Measurements from ENCODE around the gene TAF3. TPM values are rescaled to one million over a fixed set of nuclear protein-coding genes. Genes with fewer than 3 reads are reported as not detected.

The TAF3 gene
- total RNA-seq, 2 donors from 2014 or later: 16.5 to 19.3 TPM

- H3K36me3 Mint-ChIP-seq (ENCODE audit: insufficient read depth in 2 of 2): peaks cover 0 to 8% of the 10 kb centered on the region in 2 donors
- no peak overlapping the region for H3K27ac Mint-ChIP-seq
- H3K4me3 Mint-ChIP-seq: no peak overlapping the region
- H3K27me3 Mint-ChIP-seq (ENCODE audit: low read depth): no peaks in the 10 kb centered on the region
- ATAC-seq (replicated peaks in 1 of 2): no peak
- no peak for DNase-seq
- H3K9me3 Mint-ChIP-seq: peaks cover 0 to 1% of the 10 kb centered on the region in 2 donors
- H3K4me1 Mint-ChIP-seq (ENCODE audit: low read depth): peaks cover 34% of the 10 kb centered on the region
These were observed 77.4 kb downstream of the TAF3 start for GRCh38 chr10:7895699-7896090.

- DNase-seq (no peak), ATAC-seq (replicated peaks in 1 of 2) (no peak)
- Mint-ChIP-seq H3K27ac (no peak overlapping the region), H3K4me1 (ENCODE audit: low read depth) (peaks cover 32% of the 10 kb centered on the region), H3K27me3 (ENCODE audit: low read depth) (no peaks in the 10 kb centered on the region), H3K9me3 (peaks cover 0 to 1% of the 10 kb centered on the region in 2 donors), H3K4me3 (no peak overlapping the region), H3K36me3 (ENCODE audit: insufficient read depth in 2 of 2) (peaks cover 0 to 8% of the 10 kb centered on the region in 2 donors)
These were observed 78.0 kb downstream of the TAF3 start for GRCh38 chr10:7896297-7896696.

DNA sequence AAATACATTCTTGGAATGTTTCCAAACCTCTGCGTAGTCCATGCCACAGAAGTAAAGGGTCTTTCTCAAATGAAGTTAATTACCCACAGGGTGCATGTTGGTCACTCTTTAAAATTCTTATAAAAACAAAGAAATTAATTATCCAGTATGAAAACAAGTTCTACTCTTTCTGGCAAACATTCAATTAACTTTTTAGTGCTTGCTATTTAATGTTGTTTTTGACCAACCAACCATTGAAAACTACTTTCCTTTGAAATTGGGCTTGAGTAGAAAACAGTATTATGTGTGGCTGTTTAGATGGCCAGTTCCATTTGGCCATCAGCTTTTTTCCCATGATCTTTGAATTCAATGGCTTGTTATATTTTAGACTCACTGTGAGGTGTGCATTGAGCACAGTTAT is 83.0 kb downstream of the TAF3 start:
- DNase-seq: no peak
- ATAC-seq (replicated peaks in 1 of 2): no peak
- peaks cover 24% of the 10 kb centered on the region for H3K4me1 Mint-ChIP-seq (ENCODE audit: low read depth)
- peaks cover 0 to 8% of the 10 kb centered on the region in 2 donors for H3K36me3 Mint-ChIP-seq (ENCODE audit: insufficient read depth in 2 of 2)
- no peaks in the 10 kb centered on the region for H3K27me3 Mint-ChIP-seq (ENCODE audit: low read depth)
- H3K4me3 Mint-ChIP-seq: no peak overlapping the region
- no peak overlapping the region for H3K27ac Mint-ChIP-seq
- peaks cover 0 to 1% of the 10 kb centered on the region in 2 donors for H3K9me3 Mint-ChIP-seq

GRCh38 chr10:7902413-7902812 is 84.1 kb downstream of the TAF3 start:
- Mint-ChIP-seq H3K4me1 (ENCODE audit: low read depth) (peaks cover 15% of the 10 kb centered on the region), H3K9me3 (peaks cover 0 to 1% of the 10 kb centered on the region in 2 donors), H3K36me3 (ENCODE audit: insufficient read depth in 2 of 2) (peaks cover 0 to 8% of the 10 kb centered on the region in 2 donors), H3K27me3 (ENCODE audit: low read depth) (no peaks in the 10 kb centered on the region), H3K4me3 (no peak overlapping the region), H3K27ac (no peak overlapping the region)
- ATAC-seq (replicated peaks in 1 of 2) (no peak), DNase-seq (no peak)

DNA sequence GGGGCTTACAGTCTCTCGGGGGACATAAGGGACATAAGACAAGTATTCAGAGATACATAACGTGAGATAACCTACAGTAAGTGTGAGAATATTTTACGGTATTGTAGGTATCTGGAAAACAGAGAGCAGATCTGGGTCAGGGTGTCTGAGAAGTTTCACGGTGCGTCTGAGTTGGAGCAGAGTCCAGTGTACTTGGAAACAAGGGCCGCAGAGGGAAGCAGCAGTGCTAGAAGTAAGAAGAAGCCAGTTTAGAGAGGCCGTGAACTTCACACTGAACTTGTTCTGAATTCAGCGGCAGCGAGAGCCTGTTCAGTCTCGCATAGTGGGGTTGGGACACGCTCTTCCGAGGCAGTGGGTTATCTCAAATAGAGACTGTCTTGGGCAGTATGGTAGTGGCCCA is 85.5 kb downstream of the TAF3 start:
- H3K36me3 Mint-ChIP-seq (ENCODE audit: insufficient read depth in 2 of 2): peaks cover 0 to 4% of the 10 kb centered on the region in 2 donors
- no peaks in the 10 kb centered on the region for H3K27me3 Mint-ChIP-seq (ENCODE audit: low read depth)
- no peak overlapping the region for H3K4me3 Mint-ChIP-seq
- no peak overlapping the region for H3K27ac Mint-ChIP-seq
- no peaks in the 10 kb centered on the region for H3K9me3 Mint-ChIP-seq
- DNase-seq: no peak
- H3K4me1 Mint-ChIP-seq (ENCODE audit: low read depth): peaks cover 7% of the 10 kb centered on the region
- ATAC-seq (replicated peaks in 1 of 2): no peak

DNA sequence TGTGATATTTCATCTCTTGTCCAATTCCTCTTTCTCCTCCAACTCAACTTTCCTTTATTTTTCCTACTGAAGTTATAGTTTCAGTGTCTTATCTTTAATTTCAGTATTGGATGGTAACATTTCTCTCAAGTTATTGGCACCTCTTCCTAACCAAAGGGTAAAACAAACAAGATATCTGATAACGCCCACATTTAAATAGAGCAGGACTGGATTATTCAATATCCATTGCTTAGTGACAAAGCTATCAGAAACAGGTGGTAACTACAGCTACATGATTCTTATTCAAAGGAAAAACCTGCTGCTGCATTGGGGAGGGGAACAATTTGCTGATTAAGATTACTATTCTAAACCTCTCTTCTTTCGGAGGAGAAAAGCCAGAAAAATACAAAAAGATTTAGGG is 87.8 kb downstream of the TAF3 start:
- no peak for ATAC-seq (replicated peaks in 1 of 2)
- no peaks in the 10 kb centered on the region for H3K9me3 Mint-ChIP-seq
- H3K27me3 Mint-ChIP-seq (ENCODE audit: low read depth): no peaks in the 10 kb centered on the region
- H3K4me3 Mint-ChIP-seq: no peak overlapping the region
- H3K27ac Mint-ChIP-seq: no peak overlapping the region
- no peaks in the 10 kb centered on the region for H3K4me1 Mint-ChIP-seq (ENCODE audit: low read depth)
- no peak for DNase-seq
- H3K36me3 Mint-ChIP-seq (ENCODE audit: insufficient read depth in 2 of 2): no peaks in the 10 kb centered on the region

DNA sequence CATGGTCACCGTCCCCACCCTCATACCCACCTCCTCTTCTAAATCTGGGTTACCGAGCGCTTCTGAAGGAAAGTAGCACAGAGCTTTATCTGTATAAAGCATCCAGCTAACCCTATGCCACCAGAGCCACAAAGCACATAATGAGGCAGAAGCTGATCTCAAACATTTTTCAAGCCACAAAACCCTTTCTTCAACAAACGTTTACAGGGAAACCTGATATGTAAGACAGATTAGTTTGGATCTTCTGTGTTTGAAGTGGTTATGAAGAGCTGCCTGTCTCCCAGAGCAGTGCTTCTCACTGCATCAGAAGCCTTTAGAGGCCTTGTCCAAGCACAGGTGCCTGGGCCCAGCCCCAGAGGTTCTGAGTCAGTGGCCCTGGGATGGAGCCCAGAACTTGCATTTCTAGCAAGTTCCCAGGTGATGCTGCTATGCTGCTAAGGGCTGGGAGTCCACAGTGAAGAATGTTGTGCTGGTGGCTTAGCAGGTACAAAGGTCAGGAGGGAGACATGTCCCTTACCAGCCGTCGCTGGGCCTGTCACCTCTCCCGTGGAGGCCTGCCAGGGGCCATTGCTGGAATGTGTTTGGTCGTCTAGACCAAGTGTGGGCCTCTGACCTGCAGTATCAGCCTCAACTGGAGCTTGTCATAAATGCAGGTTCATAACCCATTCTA is 90.4 kb downstream of the TAF3 start:
- no peak for ATAC-seq (replicated peaks in 1 of 2)
- Mint-ChIP-seq H3K36me3 (ENCODE audit: insufficient read depth in 2 of 2) (no peaks in the 10 kb centered on the region), H3K4me3 (no peak overlapping the region), H3K27me3 (ENCODE audit: low read depth) (no peaks in the 10 kb centered on the region), H3K4me1 (ENCODE audit: low read depth) (peaks cover 6% of the 10 kb centered on the region), H3K27ac (no peak overlapping the region), H3K9me3 (no peaks in the 10 kb centered on the region)
- DNase-seq: no peak

DNA sequence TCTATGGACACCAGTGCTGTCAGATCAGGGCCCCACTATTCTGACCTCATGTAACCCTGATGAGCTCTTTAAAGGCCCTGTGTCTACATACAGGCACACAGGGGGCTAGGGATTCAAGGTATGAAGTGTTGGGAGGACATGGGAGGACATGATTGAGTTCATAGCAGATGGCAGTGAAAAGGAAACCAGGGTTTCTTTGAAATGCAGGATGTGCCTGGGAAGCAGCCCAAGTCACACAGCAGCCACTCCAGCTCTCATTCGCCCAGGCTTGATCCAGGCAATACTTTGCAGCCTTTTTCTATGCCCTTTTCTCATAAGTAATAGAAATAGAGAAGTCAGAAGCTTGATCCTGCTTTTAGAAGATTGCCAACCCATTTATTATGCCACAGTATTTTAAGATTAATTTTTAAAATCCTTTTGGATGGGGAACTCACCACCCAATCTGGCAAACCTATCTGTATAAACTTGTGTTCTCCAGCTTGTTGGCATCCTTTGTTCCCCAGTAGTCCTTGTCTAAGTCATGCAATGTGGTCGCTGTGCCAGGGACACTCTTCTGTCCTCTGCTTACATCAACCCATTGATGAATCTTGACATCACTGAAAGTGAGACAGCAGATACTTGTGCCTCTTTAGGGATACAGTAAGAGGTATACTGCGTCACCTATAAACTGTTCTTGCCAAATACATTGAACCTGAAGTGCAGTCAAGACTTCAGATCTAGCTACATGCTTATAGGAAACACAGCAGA is 95.0 kb downstream of the TAF3 start:
- H3K4me3 Mint-ChIP-seq: no peak overlapping the region
- no peak overlapping the region for H3K27ac Mint-ChIP-seq
- no peak for DNase-seq
- ATAC-seq (replicated peaks in 1 of 2): no peak
- H3K4me1 Mint-ChIP-seq (ENCODE audit: low read depth): peaks cover 6% of the 10 kb centered on the region
- H3K27me3 Mint-ChIP-seq (ENCODE audit: low read depth): no peaks in the 10 kb centered on the region
- no peaks in the 10 kb centered on the region for H3K36me3 Mint-ChIP-seq (ENCODE audit: insufficient read depth in 2 of 2)
- no peaks in the 10 kb centered on the region for H3K9me3 Mint-ChIP-seq

DNA sequence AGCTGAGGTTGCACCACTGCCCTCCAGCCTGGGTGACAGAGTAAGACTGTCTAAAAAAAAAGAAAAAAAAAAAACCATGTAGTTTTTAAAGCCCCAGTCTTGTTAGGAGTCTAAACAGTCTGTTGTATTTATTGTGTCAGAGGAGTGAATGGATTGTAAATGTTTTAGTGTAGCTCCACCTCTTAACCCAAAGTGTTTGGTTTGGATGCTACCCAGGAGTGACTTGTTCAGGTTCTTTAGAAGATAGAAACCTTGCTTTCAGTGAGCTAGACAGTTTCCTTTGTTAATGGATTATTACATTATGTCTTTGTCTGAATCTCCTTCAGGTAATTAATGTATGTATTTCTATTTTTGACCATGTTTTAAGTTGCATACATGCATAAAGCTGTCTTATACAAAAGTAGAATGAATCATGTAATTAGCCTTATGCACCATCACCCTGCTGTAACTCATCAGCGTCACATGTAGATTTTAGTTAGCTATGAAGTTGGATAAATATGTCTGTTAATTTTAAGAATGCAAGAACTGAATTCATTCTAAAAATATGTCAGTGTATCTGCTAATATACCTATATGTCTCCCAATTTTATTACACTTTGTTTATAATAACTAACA is 97.7 kb downstream of the TAF3 start:
- no peak overlapping the region for H3K4me3 Mint-ChIP-seq
- peaks cover 6% of the 10 kb centered on the region for H3K4me1 Mint-ChIP-seq (ENCODE audit: low read depth)
- no peaks in the 10 kb centered on the region for H3K36me3 Mint-ChIP-seq (ENCODE audit: insufficient read depth in 2 of 2)
- H3K27ac Mint-ChIP-seq: no peak overlapping the region
- no peak for ATAC-seq (replicated peaks in 1 of 2)
- no peaks in the 10 kb centered on the region for H3K9me3 Mint-ChIP-seq
- no peaks in the 10 kb centered on the region for H3K27me3 Mint-ChIP-seq (ENCODE audit: low read depth)
- DNase-seq: no peak

DNA sequence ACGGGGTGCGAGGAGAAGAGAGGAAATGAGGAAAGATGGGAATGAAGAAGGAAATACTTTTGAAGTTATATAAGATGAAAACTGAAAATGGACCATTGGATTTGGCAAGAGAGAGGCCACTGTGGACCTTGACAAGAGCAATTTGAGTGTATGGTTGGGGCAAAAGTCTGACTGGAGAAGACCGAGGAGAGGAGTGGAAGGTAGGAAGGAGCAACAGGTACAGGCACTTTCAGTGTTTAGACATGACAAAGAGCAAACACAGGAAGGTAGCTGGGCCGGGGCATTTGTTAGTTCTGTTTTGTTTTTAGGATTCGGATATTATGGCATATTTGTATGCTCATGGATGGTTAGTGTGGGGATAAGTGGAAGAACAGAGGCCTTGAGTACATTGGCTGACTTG is 99.4 kb downstream of the TAF3 start:
- Mint-ChIP-seq H3K27ac (no peak overlapping the region), H3K9me3 (no peaks in the 10 kb centered on the region), H3K4me3 (no peak overlapping the region), H3K4me1 (ENCODE audit: low read depth) (no peaks in the 10 kb centered on the region), H3K36me3 (ENCODE audit: insufficient read depth in 2 of 2) (no peaks in the 10 kb centered on the region), H3K27me3 (ENCODE audit: low read depth) (no peaks in the 10 kb centered on the region)
- DNase-seq (no peak), ATAC-seq (replicated peaks in 1 of 2) (no peak)

DNA sequence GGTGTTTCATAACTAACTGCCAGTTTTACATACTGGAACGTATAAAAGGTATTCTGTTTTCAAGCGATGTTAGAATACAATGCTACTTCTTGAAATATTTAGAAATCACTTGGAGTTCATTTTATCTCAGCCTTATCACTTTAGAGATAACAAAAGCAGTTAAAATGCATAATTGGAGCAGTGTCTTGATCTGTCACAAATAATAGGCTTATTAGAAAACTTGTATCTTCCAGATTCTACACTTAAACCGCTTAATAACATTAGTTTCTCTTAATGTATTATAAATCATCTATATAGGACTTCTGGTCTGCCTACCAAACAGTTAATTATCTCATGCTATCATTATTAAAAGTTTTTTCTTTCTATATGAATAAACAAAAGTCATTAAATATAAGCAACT is 104.4 kb downstream of the TAF3 start:
- Mint-ChIP-seq H3K4me3 (no peak overlapping the region), H3K27me3 (ENCODE audit: low read depth) (no peaks in the 10 kb centered on the region), H3K27ac (no peak overlapping the region), H3K9me3 (peaks cover 0 to 4% of the 10 kb centered on the region in 2 donors), H3K4me1 (ENCODE audit: low read depth) (peaks cover 8% of the 10 kb centered on the region), H3K36me3 (ENCODE audit: insufficient read depth in 2 of 2) (no peaks in the 10 kb centered on the region)
- ATAC-seq (replicated peaks in 1 of 2) (no peak), DNase-seq (no peak)

DNA sequence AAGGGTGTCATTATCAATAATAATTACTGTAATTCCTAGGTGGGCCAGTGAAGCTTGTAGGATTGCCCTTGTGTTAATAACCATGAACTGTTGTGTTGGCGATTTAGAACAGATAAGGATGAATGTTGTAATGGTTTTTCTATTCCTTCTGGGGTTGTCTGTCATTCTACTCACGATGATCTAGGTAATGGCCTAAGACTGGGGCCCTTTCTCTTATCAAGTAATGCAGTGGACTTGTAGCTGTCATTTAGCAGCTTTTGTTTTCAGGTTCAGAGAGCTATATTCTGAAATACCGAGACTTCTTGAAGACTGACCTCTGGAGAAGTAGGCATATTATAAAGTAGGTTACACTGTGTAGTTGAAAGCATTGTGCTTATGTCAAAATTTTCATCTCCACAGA is 110.2 kb downstream of the TAF3 start:
- DNase-seq (no peak), ATAC-seq (replicated peaks in 1 of 2) (no peak)
- Mint-ChIP-seq H3K36me3 (ENCODE audit: insufficient read depth in 2 of 2) (no peaks in the 10 kb centered on the region), H3K27ac (no peak overlapping the region), H3K9me3 (peaks cover 0 to 4% of the 10 kb centered on the region in 2 donors), H3K4me1 (ENCODE audit: low read depth) (peaks cover 16% of the 10 kb centered on the region), H3K4me3 (no peak overlapping the region), H3K27me3 (ENCODE audit: low read depth) (no peaks in the 10 kb centered on the region)

- Mint-ChIP-seq H3K4me3 (no peak overlapping the region), H3K36me3 (ENCODE audit: insufficient read depth in 2 of 2) (peaks cover 4 to 16% of the 10 kb centered on the region in 2 donors), H3K9me3 (peaks cover 0 to 7% of the 10 kb centered on the region in 2 donors), H3K4me1 (ENCODE audit: low read depth) (peaks cover 9% of the 10 kb centered on the region), H3K27ac (no peak overlapping the region), H3K27me3 (ENCODE audit: low read depth) (no peaks in the 10 kb centered on the region)
- ATAC-seq (replicated peaks in 1 of 2) (no peak), DNase-seq (no peak)
These were observed 114.2 kb downstream of the TAF3 start for GRCh38 chr10:7932301-7933036.
